B cell (primary cell): ENCODE data around the gene PARD3B. TPM values are rescaled to one million over a fixed set of nuclear protein-coding genes. Genes with fewer than 3 reads are reported as not detected.

ENCODE experiments used
- ATAC-seq: fragments of 200-7000 bp; cut with Tn5 transposase; one replicate; pipeline ENCODE4 v1.10.0; 2021; ENCODE audit warnings: low read depth, mild to moderate bottlenecking, moderate number of reproducible peaks, moderate library complexity
- CTCF ChIA-PET: fragments of 350-600 bp; sonication (Branson Sonifier 250); formaldehyde crosslinking; loops from one replicate; lab custom pipeline; 2021; ENCODE audit warnings: antibody characterized with exemption, inconsistent platforms; lab: Charles Lee
- POLR2A ChIA-PET: fragments of 350-600 bp; sonication (Branson Sonifier 250); formaldehyde crosslinking; loops from one replicate; lab custom pipeline; 2021; ENCODE audit warnings: antibody characterized with exemption; lab: Charles Lee
- DNase-seq: peaks from one replicate; pipeline ENCODE4 v3.0.0; 2013
- H2AFZ ChIP-seq: 2 replicates; pipeline ENCODE4 v1.6.1; 2012; ENCODE audit warnings: mild to moderate bottlenecking, low read depth, low read length; ENCODE audit not compliant: insufficient read depth, poor library complexity, severe bottlenecking
- H3K27ac ChIP-seq, 2 donors: 1 replicate in 1 of 2; 2 replicates in 1 of 2; pipeline ENCODE4 v1.5.1; 2012 to 2013; ENCODE audit warnings: low read length in 2 of 2, mild to moderate bottlenecking in 2 of 2, moderate library complexity in 1 of 2
- H3K27me3 ChIP-seq, 4 experiments: fragments of 200-600 bp in 1 of 4; sonication (generic) in 1 of 4; replicated peaks in 1 of 4; 1 replicate in 2 of 4; 2 replicates in 2 of 4; pipeline versions ENCODE4 v1.6.1 to v1.7.0; 2013 to 2016; ENCODE audit warnings: low read length in 3 of 4, mild to moderate bottlenecking in 2 of 4, mixed read lengths in 1 of 4, moderate library complexity in 1 of 4; ENCODE audit not compliant: insufficient read depth in 4 of 4, control insufficient read depth in 3 of 4; ENCODE audit errors: control extremely low read depth in 1 of 4
- H3K36me3 ChIP-seq, 2 experiments: replicated peaks in 1 of 2; 1 replicate in 1 of 2; 2 replicates in 1 of 2; pipeline versions ENCODE4 v1.6.1 to v1.7.1; 2013; ENCODE audit warnings: low read length in 1 of 2; ENCODE audit not compliant: insufficient read depth in 2 of 2, control insufficient read depth in 1 of 2; ENCODE audit errors: control extremely low read depth in 1 of 2, extremely low read depth in 1 of 2
- H3K4me1 ChIP-seq, 2 donors: fragments of 200-600 bp in 1 of 2; sonication (generic) in 1 of 2; 1 replicate in 1 of 2; 2 replicates in 1 of 2; pipeline versions ENCODE4 v1.5.1 to v1.6.1; 2013 to 2017; ENCODE audit warnings: low read length in 2 of 2; ENCODE audit not compliant: control insufficient read depth in 2 of 2, insufficient read depth in 2 of 2
- H3K4me2 ChIP-seq: replicated peaks from 2 replicates; pipeline ENCODE3; 2012; ENCODE audit warnings: mild to moderate bottlenecking, low read depth, low read length; ENCODE audit not compliant: poor library complexity, severe bottlenecking
- H3K4me3 ChIP-seq, 5 experiments: fragments of 200-600 bp in 1 of 5; sonication (generic) in 1 of 5; 1 replicate in 3 of 5; 2 replicates in 2 of 5; pipeline versions ENCODE4 v1.5.1 to v1.7.0; 2011 to 2016; ENCODE audit warnings: low read length in 4 of 5, mild to moderate bottlenecking in 4 of 5, low read depth in 2 of 5, control low read depth in 1 of 5, moderate library complexity in 1 of 5; ENCODE audit not compliant: insufficient read depth in 1 of 5; ENCODE audit errors: control extremely low read depth in 1 of 5, extremely low read depth in 1 of 5
- H3K79me2 ChIP-seq: fragments of 200-600 bp; sonication (generic); one replicate; pipeline ENCODE4 v1.6.0; 2016; ENCODE audit warnings: low read length; ENCODE audit not compliant: control insufficient read depth, insufficient read depth
- H3K9ac ChIP-seq: fragments of 200-600 bp; sonication (generic); 2 replicates; pipeline ENCODE4 v1.6.1; 2017; ENCODE audit warnings: mild to moderate bottlenecking, low read length, moderate library complexity
- H3K9me3 ChIP-seq, 3 donors: one replicate each; pipeline versions ENCODE4 v1.6.1 to v1.7.1; 2013; ENCODE audit warnings: low read length in 2 of 3; ENCODE audit not compliant: control insufficient read depth in 2 of 3, insufficient read depth in 1 of 3; ENCODE audit errors: control extremely low read depth in 1 of 3
- H4K20me1 ChIP-seq: 2 replicates; pipeline ENCODE4 v1.6.0; 2012; ENCODE audit warnings: mild to moderate bottlenecking, low read length; ENCODE audit not compliant: insufficient read depth, control insufficient read depth, poor library complexity, severe bottlenecking
- H3K27ac Mint-ChIP-seq: one replicate; pipeline ENCODE4 v1.8.0; 2021; ENCODE audit warnings: mixed read lengths
- H3K27me3 Mint-ChIP-seq: one replicate; pipeline ENCODE4 v1.8.0; 2021; ENCODE audit warnings: mixed read lengths
- H3K4me1 Mint-ChIP-seq: one replicate; pipeline ENCODE4 v1.8.0; 2021; ENCODE audit warnings: mixed read lengths
- H3K4me3 Mint-ChIP-seq: one replicate; pipeline ENCODE4 v1.8.0; 2021; ENCODE audit warnings: mixed read lengths
- H3K9me3 Mint-ChIP-seq: one replicate; pipeline ENCODE4 v1.8.0; 2022; ENCODE audit warnings: mixed read lengths; ENCODE audit not compliant: insufficient read depth
- CTCF ChIP-seq: fragments of 200-600 bp; IDR thresholded peaks from one replicate; pipeline ENCODE4 v1.8.0; 2022; ENCODE audit warnings: antibody characterized with exemption, mild to moderate bottlenecking
- EZH2 ChIP-seq: IDR thresholded peaks from 2 replicates; pipeline ENCODE4 v1.6.1; 2012; ENCODE audit warnings: borderline replicate concordance, low read depth, mild to moderate bottlenecking, moderate library complexity, low read length; ENCODE audit not compliant: insufficient read depth, poor library complexity, severe bottlenecking
- WGBS: methylation state at CpG from one replicate; pipeline ENCODE4 v1.1.5; 2013; ENCODE audit warnings: missing lambda C conversion rate; ENCODE audit not compliant: insufficient coverage; 5-methylcytosine and 5-hydroxymethylcytosine counted together
- intact Hi-C: fragments of 100-400 bp; cut with micrococcal nuclease; formaldehyde crosslinking; loops from one replicate; pipeline ENCODE4 v1.10.0; 2022
- polyA plus RNA-seq: library from polyadenylated mRNA; depleted of rRNA; stranded (reverse); fragments of >200 nt; gene quantifications from 2 replicates; pipeline ENCODE4 v1.2.3, GENCODE V29; 2012
- total RNA-seq, 2 donors: library from RNA; stranded (reverse); fragments of 120-200 nt in 1 of 2; gene quantifications; 1 replicate in 1 of 2; 2 replicates in 1 of 2; pipeline versions ENCODE4 v1.2.3 to v1.2.4, GENCODE V29; 2013 to 2022

The PARD3B gene
- total and polyA plus RNA-seq, 2 donors (not counting 1 experiment from before 2014, with no cell fraction given) = not detected

GRCh38 chr2:205505371-205505770 is 960.1 kb downstream of the PARD3B start:
- Mint-ChIP-seq H3K9me3 (no peaks in the 10 kb centered on the region), H3K4me3 (no peak overlapping the region), H3K27ac (no peak overlapping the region), H3K4me1 (no peaks in the 10 kb centered on the region), H3K27me3 (peaks cover 5% of the 10 kb centered on the region)
- 67% methylated on average over 1 of the region's 2 CpGs for WGBS
- Histone ChIP-seq H3K9ac (no peak overlapping the region), H2AFZ (no peak overlapping the region), H3K79me2 (no peaks in the 10 kb centered on the region), H3K4me2 (no peak overlapping the region), H3K9me3 (no peaks in the 10 kb centered on the region), H3K27ac (no peak overlapping the region), H3K27me3 (no peaks in the 10 kb centered on the region), H3K4me1 (no peaks in the 10 kb centered on the region), H4K20me1 (no peaks in the 10 kb centered on the region), H3K36me3 (no peaks in the 10 kb centered on the region), H3K4me3 (no peak overlapping the region)
- ChIA-PET POLR2A (no interaction called here), CTCF (no interaction called here)
- DNase-seq = no peak
- TF ChIP-seq EZH2 (no peak), CTCF (no peak)
- intact Hi-C loops = no loop called here
- ATAC-seq = no peak

GRCh38 chr2:205509655-205510054 is 964.4 kb downstream of the PARD3B start:
- Histone ChIP-seq H3K36me3 (no peaks in the 10 kb centered on the region), H3K4me2 (no peak overlapping the region), H4K20me1 (no peaks in the 10 kb centered on the region), H3K79me2 (no peaks in the 10 kb centered on the region), H3K4me1 (no peaks in the 10 kb centered on the region), H3K9ac (no peak overlapping the region), H3K9me3 (peaks cover 0 to 1% (median 0%) of the 10 kb centered on the region in 3 donors), H3K4me3 (no peak overlapping the region), H3K27ac (no peak overlapping the region), H2AFZ (no peak overlapping the region), H3K27me3 (no peaks in the 10 kb centered on the region)
- no peak for TF ChIP-seq EZH2
- no peak for TF ChIP-seq CTCF
- no peak for DNase-seq
- CTCF ChIA-PET = no interaction called here
- Mint-ChIP-seq H3K27ac (no peak overlapping the region), H3K4me3 (no peak overlapping the region), H3K27me3 (no peaks in the 10 kb centered on the region), H3K9me3 (no peaks in the 10 kb centered on the region), H3K4me1 (no peaks in the 10 kb centered on the region)
- POLR2A ChIA-PET = no interaction called here
- whole genome bisulfite sequencing = 95% methylated on average over 3 of the region's 4 CpGs
- intact Hi-C loops = no loop called here
- ATAC-seq = no peak
